GM18870 (cell line): ENCODE measurements around the gene CYB5B.
"Not testable (repeated sequence)": the region's sequence is repeated elsewhere in the genome, so short reads cannot be mapped to it uniquely, and the experiment has no call there.

Experiments used
- ATAC-seq: cut with Tn5 transposase; IDR thresholded peaks from one replicate; pipeline ENCODE4 v1.9.1; 2021; ENCODE audit warnings: moderate library complexity; ENCODE audit not compliant: unreplicated experiment

The CYB5B gene

GRCh38 chr16:69441030-69441429 lies 16.6 kb downstream of the CYB5B start:
- not testable (repeated sequence) for ATAC-seq

- no peak for ATAC-seq
Observed at GRCh38 chr16:69443927-69444631, 19.7 kb downstream of the CYB5B start.

- no peak for ATAC-seq
Observed at GRCh38 chr16:69444873-69445517, 20.6 kb downstream of the CYB5B start.

- no peak for ATAC-seq
Observed at GRCh38 chr16:69448470-69449193, 24.2 kb downstream of the CYB5B start.

GRCh38 chr16:69451166-69451565 lies 26.7 kb downstream of the CYB5B start:
- ATAC-seq = no peak

- no peak for ATAC-seq
Observed at GRCh38 chr16:69453936-69454335, 29.5 kb downstream of the CYB5B start.

- ATAC-seq = no peak
Observed at GRCh38 chr16:69463876-69464275, 39.5 kb downstream of the CYB5B start.

- peak; percentile 44 for ATAC-seq
Observed at GRCh38 chr16:69465083-69465721, 40.8 kb downstream of the CYB5B start.

- no peak for ATAC-seq
Observed at GRCh38 chr16:69465881-69466280, 41.5 kb downstream of the CYB5B start.

GRCh38 chr16:69466547-69466946 lies 42.1 kb downstream of the CYB5B start:
- ATAC-seq = no peak

- ATAC-seq = no peak
Observed at GRCh38 chr16:69467080-69467479, 42.7 kb downstream of the CYB5B start.

- ATAC-seq = no peak
Observed at GRCh38 chr16:69467531-69468204, 43.2 kb downstream of the CYB5B start.

- ATAC-seq = peak; percentile 54
Observed at GRCh38 chr16:69469807-69470561, 45.6 kb downstream of the CYB5B start.

- no peak for ATAC-seq
Observed at GRCh38 chr16:69471121-69471520, 46.7 kb downstream of the CYB5B start.

GRCh38 chr16:69474408-69474807 lies 50.0 kb downstream of the CYB5B start:
- ATAC-seq = no peak

GRCh38 chr16:69476920-69477443 lies 52.6 kb downstream of the CYB5B start:
- no peak for ATAC-seq

- ATAC-seq = no peak
Observed at GRCh38 chr16:69477546-69477945, 53.1 kb downstream of the CYB5B start.

GRCh38 chr16:69478685-69479084 lies 54.3 kb downstream of the CYB5B start:
- no peak for ATAC-seq

- no peak for ATAC-seq
Observed at GRCh38 chr16:69479775-69480174, 55.4 kb downstream of the CYB5B start.

GRCh38 chr16:69481901-69482341 lies 57.5 kb downstream of the CYB5B start:
- ATAC-seq = no peak
